HEK293 (cell line): ENCODE measurements around the gene FASTKD3.

Source experiments
- CTCF ChIP-seq: fragments of 450-650 bp; formaldehyde crosslinking; IDR thresholded peaks from 2 replicates; pipeline ENCODE4 v1.5.1; 2016; ENCODE audit warnings: missing biosample characterization, missing genetic modification characterization
- KLF1 ChIP-seq: fragments of 450-650 bp; formaldehyde crosslinking; IDR thresholded peaks from 2 replicates; pipeline ENCODE4 v1.5.1; 2016; ENCODE audit warnings: missing biosample characterization, missing genetic modification characterization
- MYNN ChIP-seq: fragments of 450-650 bp; formaldehyde crosslinking; IDR thresholded peaks from 2 replicates; pipeline ENCODE4 v1.5.1; 2016; ENCODE audit warnings: missing biosample characterization, missing genetic modification characterization, borderline replicate concordance
- ZBTB21 ChIP-seq: fragments of 450-650 bp; formaldehyde crosslinking; IDR thresholded peaks from 2 replicates; pipeline ENCODE4 v1.5.1; 2017; ENCODE audit warnings: missing biosample characterization, missing genetic modification characterization
- ZNF24 ChIP-seq: fragments of 450-650 bp; formaldehyde crosslinking; IDR thresholded peaks from 2 replicates; pipeline ENCODE4 v1.5.1; 2016; ENCODE audit warnings: missing biosample characterization, missing genetic modification characterization
- ZNF423 ChIP-seq: fragments of 450-650 bp; formaldehyde crosslinking; IDR thresholded peaks from 2 replicates; pipeline ENCODE4 v1.5.1; 2016; ENCODE audit warnings: missing biosample characterization, missing genetic modification characterization
- ZNF830 ChIP-seq: fragments of 450-650 bp; IDR thresholded peaks from 2 replicates; pipeline ENCODE4 v1.5.0; 2018; ENCODE audit warnings: missing biosample characterization, missing genetic modification characterization, low read depth, mild to moderate bottlenecking, moderate library complexity
- TF ChIP-seq, protein P1 (sequence below): sonication (generic); formaldehyde crosslinking; IDR thresholded peaks from 2 replicates; pipeline ENCODE4 v1.8.1; 2022; ENCODE audit warnings: mild to moderate bottlenecking, moderate library complexity, missing genetic modification reagents
- TF ChIP-seq, protein P2 (sequence below): fragments of 450-650 bp; formaldehyde crosslinking; IDR thresholded peaks from 2 replicates; pipeline ENCODE4 v1.5.1; 2016; ENCODE audit warnings: missing biosample characterization, missing genetic modification characterization
- TF ChIP-seq, protein P3 (sequence below): fragments of 450-650 bp; formaldehyde crosslinking; IDR thresholded peaks from 2 replicates; pipeline ENCODE4 v1.5.1; 2016; ENCODE audit warnings: missing biosample characterization, missing genetic modification characterization

DNA sequence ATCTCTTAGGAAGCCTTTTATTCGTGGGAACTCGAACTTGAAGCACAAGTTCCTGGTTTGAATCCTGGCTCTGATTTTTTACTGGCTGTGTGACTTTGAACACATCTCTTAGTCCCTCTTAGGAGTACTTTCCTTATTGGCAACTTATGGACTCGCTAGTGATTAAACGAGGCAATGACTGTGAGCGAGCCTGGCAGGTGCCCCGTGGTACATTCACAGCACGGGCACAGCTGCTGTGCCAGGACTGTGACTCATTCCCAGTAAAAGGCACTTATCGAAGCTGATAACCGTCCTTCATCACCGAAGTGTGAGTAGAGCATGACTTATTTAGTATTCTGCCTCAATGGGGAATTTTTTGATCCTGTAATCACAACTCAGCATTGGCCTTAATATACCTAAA is 40.6 kb downstream of the FASTKD3 start:
- TF ChIP-seq, protein P1, sequence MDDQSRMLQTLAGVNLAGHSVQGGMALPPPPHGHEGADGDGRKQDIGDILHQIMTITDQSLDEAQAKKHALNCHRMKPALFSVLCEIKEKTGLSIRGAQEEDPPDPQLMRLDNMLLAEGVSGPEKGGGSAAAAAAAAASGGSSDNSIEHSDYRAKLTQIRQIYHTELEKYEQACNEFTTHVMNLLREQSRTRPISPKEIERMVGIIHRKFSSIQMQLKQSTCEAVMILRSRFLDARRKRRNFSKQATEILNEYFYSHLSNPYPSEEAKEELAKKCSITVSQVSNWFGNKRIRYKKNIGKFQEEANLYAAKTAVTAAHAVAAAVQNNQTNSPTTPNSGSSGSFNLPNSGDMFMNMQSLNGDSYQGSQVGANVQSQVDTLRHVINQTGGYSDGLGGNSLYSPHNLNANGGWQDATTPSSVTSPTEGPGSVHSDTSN = no peak
- TF ChIP-seq CTCF (no peak), MYNN (no peak), ZBTB21 (tag by site-specific recombination) (no peak), ZNF830 (tag by site-specific recombination) (no peak), ZNF423 (no peak), ZNF24 (no peak), KLF1 (tag by site-specific recombination) (no peak)
- TF ChIP-seq, protein P2, sequence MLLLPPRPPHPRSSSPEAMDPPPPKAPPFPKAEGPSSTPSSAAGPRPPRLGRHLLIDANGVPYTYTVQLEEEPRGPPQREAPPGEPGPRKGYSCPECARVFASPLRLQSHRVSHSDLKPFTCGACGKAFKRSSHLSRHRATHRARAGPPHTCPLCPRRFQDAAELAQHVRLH (tag by site-specific recombination) = no peak
- TF ChIP-seq, protein P3, sequence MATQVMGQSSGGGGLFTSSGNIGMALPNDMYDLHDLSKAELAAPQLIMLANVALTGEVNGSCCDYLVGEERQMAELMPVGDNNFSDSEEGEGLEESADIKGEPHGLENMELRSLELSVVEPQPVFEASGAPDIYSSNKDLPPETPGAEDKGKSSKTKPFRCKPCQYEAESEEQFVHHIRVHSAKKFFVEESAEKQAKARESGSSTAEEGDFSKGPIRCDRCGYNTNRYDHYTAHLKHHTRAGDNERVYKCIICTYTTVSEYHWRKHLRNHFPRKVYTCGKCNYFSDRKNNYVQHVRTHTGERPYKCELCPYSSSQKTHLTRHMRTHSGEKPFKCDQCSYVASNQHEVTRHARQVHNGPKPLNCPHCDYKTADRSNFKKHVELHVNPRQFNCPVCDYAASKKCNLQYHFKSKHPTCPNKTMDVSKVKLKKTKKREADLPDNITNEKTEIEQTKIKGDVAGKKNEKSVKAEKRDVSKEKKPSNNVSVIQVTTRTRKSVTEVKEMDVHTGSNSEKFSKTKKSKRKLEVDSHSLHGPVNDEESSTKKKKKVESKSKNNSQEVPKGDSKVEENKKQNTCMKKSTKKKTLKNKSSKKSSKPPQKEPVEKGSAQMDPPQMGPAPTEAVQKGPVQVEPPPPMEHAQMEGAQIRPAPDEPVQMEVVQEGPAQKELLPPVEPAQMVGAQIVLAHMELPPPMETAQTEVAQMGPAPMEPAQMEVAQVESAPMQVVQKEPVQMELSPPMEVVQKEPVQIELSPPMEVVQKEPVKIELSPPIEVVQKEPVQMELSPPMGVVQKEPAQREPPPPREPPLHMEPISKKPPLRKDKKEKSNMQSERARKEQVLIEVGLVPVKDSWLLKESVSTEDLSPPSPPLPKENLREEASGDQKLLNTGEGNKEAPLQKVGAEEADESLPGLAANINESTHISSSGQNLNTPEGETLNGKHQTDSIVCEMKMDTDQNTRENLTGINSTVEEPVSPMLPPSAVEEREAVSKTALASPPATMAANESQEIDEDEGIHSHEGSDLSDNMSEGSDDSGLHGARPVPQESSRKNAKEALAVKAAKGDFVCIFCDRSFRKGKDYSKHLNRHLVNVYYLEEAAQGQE (tag by site-specific recombination) = no peak
